HEK293T (cell line): ENCODE results near the gene GATA6.

ENCODE experiments used
- CTCF ChIA-PET: fragments of 350-600 bp; formaldehyde crosslinking; extraction: SDS; loops from one replicate; lab custom pipeline; 2021; ENCODE audit warnings: antibody characterized with exemption, inconsistent platforms; lab: Yijun Ruan, JAX
- POLR2A ChIA-PET: fragments of 350-600 bp; formaldehyde crosslinking; extraction: SDS; loops from one replicate; lab custom pipeline; 2020; ENCODE audit warnings: antibody characterized with exemption, inconsistent platforms; lab: Yijun Ruan, JAX
- DNase-seq: peaks from one replicate; pipeline ENCODE4 v3.0.0; 2012; ENCODE audit warnings: mixed read lengths; ENCODE audit errors: extremely low spot score
- ARNT ChIP-seq: fragments of 450-650 bp; IDR thresholded peaks from 2 replicates; pipeline ENCODE4 v1.6.1; 2017; ENCODE audit warnings: mild to moderate bottlenecking
- BHLHE40 ChIP-seq: fragments of 450-650 bp; IDR thresholded peaks from 2 replicates; pipeline ENCODE4 v1.6.1; 2016; ENCODE audit warnings: mild to moderate bottlenecking, moderate library complexity, borderline replicate concordance
- CTBP1 ChIP-seq: fragments of 450-650 bp; IDR thresholded peaks from 2 replicates; pipeline ENCODE4 v1.6.1; 2016; ENCODE audit warnings: borderline replicate concordance
- ELF4 ChIP-seq: fragments of 450-650 bp; IDR thresholded peaks from 2 replicates; pipeline ENCODE4 v1.6.1; 2017; ENCODE audit warnings: antibody characterized with exemption
- FOXA1 ChIP-seq: fragments of 450-650 bp; IDR thresholded peaks from 2 replicates; pipeline ENCODE4 v1.6.1; 2016; ENCODE audit warnings: mild to moderate bottlenecking
- FOXK2 ChIP-seq: fragments of 450-650 bp; IDR thresholded peaks from 2 replicates; pipeline ENCODE4 v1.6.1; 2016; ENCODE audit warnings: mild to moderate bottlenecking
- FOXM1 ChIP-seq: fragments of 450-650 bp; IDR thresholded peaks from 2 replicates; pipeline ENCODE4 v1.6.1; 2017; ENCODE audit warnings: mild to moderate bottlenecking, borderline replicate concordance
- HDGF ChIP-seq: fragments of 450-650 bp; IDR thresholded peaks from 2 replicates; pipeline ENCODE4 v1.6.1; 2017; ENCODE audit warnings: antibody characterized with exemption, borderline replicate concordance
- L3MBTL2 ChIP-seq: fragments of 450-650 bp; conservative IDR thresholded peaks from 2 replicates; pipeline ENCODE4 v1.6.1; 2016; ENCODE audit warnings: mild to moderate bottlenecking
- LEF1 ChIP-seq: fragments of 450-650 bp; IDR thresholded peaks from 2 replicates; pipeline ENCODE4 v1.6.1; 2017; ENCODE audit warnings: mild to moderate bottlenecking, borderline replicate concordance
- NFRKB ChIP-seq: fragments of 450-650 bp; IDR thresholded peaks from 2 replicates; pipeline ENCODE4 v1.6.1; 2016; ENCODE audit warnings: mild to moderate bottlenecking, moderate library complexity
- PKNOX1 ChIP-seq: fragments of 450-650 bp; IDR thresholded peaks from 2 replicates; pipeline ENCODE4 v1.6.1; 2016
- SP1 ChIP-seq: fragments of 450-650 bp; IDR thresholded peaks from 2 replicates; pipeline ENCODE4 v1.6.1; 2017
- SUZ12 ChIP-seq: fragments of 450-650 bp; IDR thresholded peaks from 2 replicates; pipeline ENCODE4 v1.6.1; 2016; ENCODE audit warnings: mild to moderate bottlenecking
- TARDBP ChIP-seq: fragments of 450-650 bp; IDR thresholded peaks from 2 replicates; pipeline ENCODE4 v1.6.1; 2016
- ZNF384 ChIP-seq: fragments of 450-650 bp; IDR thresholded peaks from 2 replicates; pipeline ENCODE4 v1.6.1; 2016

Gene GATA6

GRCh38 chr18:22171258-22172119 is 2.1 kb downstream of the GATA6 start:
- no peak for DNase-seq
- no peak for TF ChIP-seq ARNT
- TF ChIP-seq LEF1, result no peak
- no peak for TF ChIP-seq SP1
- TF ChIP-seq ZNF384, result no peak
- TF ChIP-seq TARDBP, result no peak
- no peak for TF ChIP-seq FOXM1
- TF ChIP-seq ELF4, result no peak
- no peak for TF ChIP-seq FOXA1
- no peak for TF ChIP-seq FOXK2
- TF ChIP-seq SUZ12, result no peak
- TF ChIP-seq HDGF, result no peak
- no peak for TF ChIP-seq NFRKB
- no peak for TF ChIP-seq PKNOX1
- TF ChIP-seq L3MBTL2, result no peak
- TF ChIP-seq CTBP1, result no peak
- TF ChIP-seq BHLHE40, result no peak
- CTCF ChIA-PET, result interaction anchor here (1.0 to 1.5 kb wide), 3 partner anchors 9 to 174 kb away, joined by 3 to 5 read pairs (median 3); no protein-coding TSS in a partner anchor
- POLR2A ChIA-PET, result interaction anchor here (0.8 to 3.7 kb wide), 11 partner anchors 12 to 391 kb away, joined by 3 to 15 read pairs (median 4); no protein-coding TSS in a partner anchor

- CTCF ChIA-PET, result interaction anchor here (1.5 kb wide), 2 partner anchors 11 to 174 kb away, joined by 3 to 5 read pairs; no protein-coding TSS in a partner anchor
- POLR2A ChIA-PET, result interaction anchor here (1.0 to 3.7 kb wide), 7 partner anchors 11 to 391 kb away, joined by 3 to 15 read pairs (median 3); no protein-coding TSS in a partner anchor
- DNase-seq, result no peak
- TF ChIP-seq FOXA1 (no peak), HDGF (no peak), ELF4 (no peak), SP1 (no peak), CTBP1 (no peak)
Observed at GRCh38 chr18:22172120-22172582, 2.8 kb downstream of the GATA6 start.

GRCh38 chr18:22172594-22173049 is 3.2 kb downstream of the GATA6 start:
- CTCF ChIA-PET, result interaction anchor here (0.5 to 1.0 kb wide), 2 partner anchors 183 to 280 kb away, joined by 3 read pairs; no protein-coding TSS in a partner anchor
- POLR2A ChIA-PET, result interaction anchor here (0.8 to 3.1 kb wide), 6 partner anchors 11 to 294 kb away, joined by 3 to 13 read pairs (median 3); no protein-coding TSS in a partner anchor
- TF ChIP-seq ELF4 (no peak), L3MBTL2 (0 out of 2 replicates have a peak, but pooled peaks have one; percentile 29)
- no peak for DNase-seq

GRCh38 chr18:22173221-22173927 is 4.0 kb downstream of the GATA6 start:
- DNase-seq, result no peak
- ChIA-PET CTCF (interaction anchor here (0.5 to 1.4 kb wide), 4 partner anchors 145 to 810 kb away, joined by 3 to 6 read pairs (median 4); no protein-coding TSS in a partner anchor), POLR2A (interaction anchor here (0.8 to 3.1 kb wide), 7 partner anchors 12 to 293 kb away, joined by 3 to 13 read pairs (median 3); no protein-coding TSS in a partner anchor)
- TF ChIP-seq FOXK2, result no peak
- TF ChIP-seq ARNT, result no peak
- no peak for TF ChIP-seq SUZ12
- no peak for TF ChIP-seq L3MBTL2
- no peak for TF ChIP-seq ZNF384
- no peak for TF ChIP-seq BHLHE40
- TF ChIP-seq CTBP1, result no peak
- TF ChIP-seq ELF4, result no peak
- no peak for TF ChIP-seq PKNOX1
- TF ChIP-seq HDGF, result no peak
- TF ChIP-seq SP1, result no peak
- no peak for TF ChIP-seq LEF1
- no peak for TF ChIP-seq FOXA1
- TF ChIP-seq TARDBP, result no peak
- TF ChIP-seq FOXM1, result no peak

GRCh38 chr18:22173928-22174301 is 4.5 kb downstream of the GATA6 start:
- ChIA-PET CTCF (interaction anchor here (1.1 to 1.4 kb wide), 2 partner anchors 145 to 810 kb away, joined by 5 to 6 read pairs; no protein-coding TSS in a partner anchor), POLR2A (interaction anchor here (0.6 to 1.7 kb wide), 7 partner anchors 10 to 389 kb away, joined by 3 to 7 read pairs (median 4); no protein-coding TSS in a partner anchor)
- no peak for TF ChIP-seq CTBP1
- TF ChIP-seq HDGF, result no peak
- TF ChIP-seq TARDBP, result no peak
- no peak for TF ChIP-seq SUZ12
- TF ChIP-seq FOXA1, result no peak
- no peak for TF ChIP-seq FOXM1
- DNase-seq, result no peak
